HFFc6 (cell line): ENCODE data around the gene FBXO47. TPM values are rescaled to one million over a fixed set of nuclear protein-coding genes. Genes with fewer than 3 reads are reported as not detected.

Experiments used
- DNase-seq: peaks from one replicate; pipeline ENCODE4 v3.0.0-alpha.2; 2018
- H3K27ac Mint-ChIP-seq: 2 replicates; pipeline ENCODE4 v1.8.0; 2020; ENCODE audit warnings: mild to moderate bottlenecking, mixed read lengths
- H3K27me3 Mint-ChIP-seq: 2 replicates; pipeline ENCODE4 v1.8.0; 2021; ENCODE audit warnings: mild to moderate bottlenecking, moderate library complexity, mixed read lengths; ENCODE audit not compliant: insufficient read depth
- H3K36me3 Mint-ChIP-seq: 2 replicates; pipeline ENCODE4 v1.8.0; 2021; ENCODE audit warnings: low read depth, mixed read lengths
- H3K4me1 Mint-ChIP-seq: 2 replicates; pipeline ENCODE4 v1.8.0; 2020; ENCODE audit warnings: low read depth, mixed read lengths
- H3K4me3 Mint-ChIP-seq: 2 replicates; pipeline ENCODE4 v1.8.0; 2020; ENCODE audit warnings: mild to moderate bottlenecking, moderate library complexity, mixed read lengths
- H3K9me3 Mint-ChIP-seq: 2 replicates; pipeline ENCODE4 v1.8.0; 2020; ENCODE audit warnings: mild to moderate bottlenecking, mixed read lengths
- CTCF ChIP-seq: fragments of 200-600 bp; sonication (generic); IDR thresholded peaks from 2 replicates; pipeline ENCODE4 v1.5.0; 2021; ENCODE audit warnings: antibody characterized with exemption, mild to moderate bottlenecking
- total RNA-seq, 6 experiments: library from RNA; stranded (reverse); fragmentation: NEBNext Ultra II Directional; extraction: Animal tissue kit (Norgen Biotek cat#: 25700); gene quantifications; 2 replicates in 1 of 6; 3 replicates in 5 of 6; pipeline ENCODE4 v1.2.3, GENCODE V29; 2021

The FBXO47 gene
- total RNA-seq, 6 experiments from 2014 or later, result not detected

DNA sequence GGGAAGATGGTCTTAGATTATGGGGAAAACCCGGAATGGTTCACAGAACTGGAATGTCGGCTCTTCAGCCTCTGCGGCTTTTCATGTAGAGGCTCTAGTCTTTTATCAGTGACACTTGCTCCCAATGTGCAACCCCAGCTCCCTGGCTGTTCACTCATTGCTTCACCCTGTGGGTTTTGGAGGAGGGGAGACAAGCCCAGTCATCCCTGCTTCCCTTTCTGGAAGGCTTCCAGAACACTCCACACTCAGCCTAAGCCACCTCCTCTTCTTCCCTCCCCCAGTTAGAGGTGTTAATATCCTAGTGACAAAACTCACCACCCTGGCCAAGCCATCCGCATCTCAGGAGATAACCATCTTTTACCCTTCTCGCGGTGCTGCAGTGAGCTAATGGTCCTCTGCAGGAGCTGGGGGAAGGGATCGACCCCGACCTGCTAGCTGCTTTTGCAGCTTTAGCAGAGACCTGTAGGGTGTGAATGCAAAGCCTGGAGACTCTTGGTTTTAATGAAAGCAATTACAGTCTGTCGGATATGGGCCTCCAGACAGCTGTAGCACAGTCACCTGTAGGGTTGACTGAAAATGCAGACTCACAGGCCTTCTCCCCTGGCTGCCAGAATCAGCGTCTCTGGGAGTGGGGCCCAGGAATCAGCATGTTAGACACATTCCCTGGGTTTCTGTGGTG lies 66.1 kb downstream of the FBXO47 start:
- Mint-ChIP-seq H3K4me1 (peaks cover 60% of the 10 kb centered on the region), H3K9me3 (no peaks in the 10 kb centered on the region), H3K36me3 (peaks cover 48% of the 10 kb centered on the region), H3K27ac (peak overlapping the region; percentile 87), H3K4me3 (peak overlapping the region; percentile 63), H3K27me3 (peaks cover 14% of the 10 kb centered on the region)
- DNase-seq, result peak; percentile 96
- no peak for TF ChIP-seq CTCF

GRCh38 chr17:38899421-38899820 lies 67.8 kb downstream of the FBXO47 start:
- Mint-ChIP-seq H3K4me3 (peak overlapping the region; percentile 60; the same call in 1 of the 2 replicates), H3K36me3 (peaks cover 36% of the 10 kb centered on the region), H3K27me3 (peaks cover 14% of the 10 kb centered on the region), H3K27ac (peak overlapping the region; percentile 67), H3K9me3 (no peaks in the 10 kb centered on the region), H3K4me1 (peaks cover 48% of the 10 kb centered on the region)
- TF ChIP-seq CTCF, result no peak
- DNase-seq, result no peak

GRCh38 chr17:38898812-38899348 lies 68.3 kb downstream of the FBXO47 start:
- TF ChIP-seq CTCF, result no peak
- Mint-ChIP-seq H3K27ac (peak overlapping the region; percentile 67), H3K27me3 (peaks cover 14% of the 10 kb centered on the region), H3K4me3 (no peak overlapping the region), H3K36me3 (peaks cover 33% of the 10 kb centered on the region), H3K9me3 (no peaks in the 10 kb centered on the region), H3K4me1 (peaks cover 48% of the 10 kb centered on the region)
- no peak for DNase-seq

DNA sequence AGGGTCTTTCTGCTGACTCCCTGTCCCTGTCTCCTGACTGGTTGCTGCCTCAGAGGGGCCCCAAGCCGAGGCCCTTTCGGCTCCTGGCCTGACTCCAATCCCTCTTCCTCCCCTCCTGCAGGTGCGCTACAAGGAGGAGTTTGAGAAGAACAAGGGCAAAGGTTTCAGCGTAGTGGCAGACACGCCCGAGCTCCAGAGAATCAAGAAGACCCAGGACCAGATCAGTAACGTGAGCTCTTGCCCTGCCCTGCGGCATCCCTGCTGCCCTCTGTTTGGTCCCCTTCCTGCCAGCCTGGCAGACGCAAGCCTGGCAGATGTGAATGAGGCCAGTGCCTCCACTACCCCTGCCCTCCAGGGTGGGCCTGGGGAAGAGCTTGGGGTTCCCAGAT lies 68.9 kb downstream of the FBXO47 start:
- peaks cover 44% of the 10 kb centered on the region for H3K4me1 Mint-ChIP-seq
- H3K36me3 Mint-ChIP-seq, result peaks cover 27% of the 10 kb centered on the region
- peaks cover 14% of the 10 kb centered on the region for H3K27me3 Mint-ChIP-seq
- TF ChIP-seq CTCF, result no peak
- no peaks in the 10 kb centered on the region for H3K9me3 Mint-ChIP-seq
- H3K27ac Mint-ChIP-seq, result peak overlapping the region; percentile 67
- DNase-seq, result no peak
- peak overlapping the region; percentile 28; the same call in 1 of the 2 replicates for H3K4me3 Mint-ChIP-seq

GRCh38 chr17:38897671-38898290 lies 69.4 kb downstream of the FBXO47 start:
- Mint-ChIP-seq H3K27ac (peak overlapping the region; percentile 67), H3K4me1 (peaks cover 39% of the 10 kb centered on the region), H3K4me3 (no peak overlapping the region; the same call in 1 of the 2 replicates), H3K36me3 (peaks cover 22% of the 10 kb centered on the region), H3K27me3 (peaks cover 14% of the 10 kb centered on the region), H3K9me3 (no peaks in the 10 kb centered on the region)
- no peak for DNase-seq
- TF ChIP-seq CTCF, result no peak
